CD4-positive, alpha-beta T cell treated with Interleukin-6 for 4 hours (primary cell): ENCODE data around the gene HNRNPC.
"Not testable (repeated sequence)": the region's sequence is repeated elsewhere in the genome, so short reads cannot be mapped to it uniquely, and the experiment has no call there.

Experiments used
- DNase-seq: peaks from one replicate; pipeline ENCODE4 v3.0.0-alpha.2; 2020; ENCODE audit warnings: mixed read lengths

The HNRNPC gene

GRCh38 chr14:21241218-21241819 is 27.9 kb downstream of the HNRNPC start:
- DNase-seq: no peak

- no peak for DNase-seq
These were observed 28.8 kb downstream of the HNRNPC start for GRCh38 chr14:21240417-21240816.

- no peak for DNase-seq
These were observed 30.3 kb downstream of the HNRNPC start for GRCh38 chr14:21238823-21239518.

DNA sequence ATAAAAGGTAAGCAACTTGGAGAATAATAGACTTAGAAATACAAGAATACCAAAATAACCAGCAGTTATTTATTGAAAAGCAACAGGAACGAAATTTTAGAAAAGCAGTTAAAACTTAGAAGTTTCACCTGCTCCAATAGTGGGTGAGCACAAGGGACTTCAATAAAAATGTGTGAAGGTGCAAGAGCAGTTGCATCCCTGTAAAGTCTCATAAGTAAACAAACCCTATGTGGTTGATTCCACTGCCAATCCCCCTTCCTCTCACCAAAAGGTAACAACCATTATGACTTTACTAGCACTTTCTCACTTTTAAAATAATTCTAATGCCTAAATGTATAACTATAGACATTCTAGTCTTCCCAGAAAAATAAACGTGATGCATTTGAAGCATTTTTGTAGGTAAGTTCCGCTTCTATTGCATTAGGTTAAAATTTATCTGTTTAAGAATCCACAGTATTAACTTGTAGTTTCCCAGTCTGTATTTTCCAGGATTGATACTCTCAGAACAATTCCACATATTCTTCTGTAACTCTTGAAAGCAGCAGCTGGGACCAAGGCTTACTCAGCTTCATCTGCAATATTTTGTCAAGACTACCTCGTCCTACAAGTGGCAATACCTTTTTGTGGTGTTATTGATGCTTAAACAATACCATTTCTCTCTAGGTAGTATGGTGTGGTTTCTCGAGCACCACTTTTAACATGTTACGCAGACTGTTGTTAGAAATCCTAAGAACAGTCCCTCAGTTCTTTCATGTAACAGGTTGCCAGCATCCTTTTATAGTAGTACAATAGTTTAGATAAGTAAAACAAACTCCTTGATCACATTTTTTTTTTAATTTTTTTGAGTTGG is 32.1 kb downstream of the HNRNPC start:
- DNase-seq: no peak

- no peak for DNase-seq
These were observed 35.1 kb downstream of the HNRNPC start for GRCh38 chr14:21234112-21234511.

DNA sequence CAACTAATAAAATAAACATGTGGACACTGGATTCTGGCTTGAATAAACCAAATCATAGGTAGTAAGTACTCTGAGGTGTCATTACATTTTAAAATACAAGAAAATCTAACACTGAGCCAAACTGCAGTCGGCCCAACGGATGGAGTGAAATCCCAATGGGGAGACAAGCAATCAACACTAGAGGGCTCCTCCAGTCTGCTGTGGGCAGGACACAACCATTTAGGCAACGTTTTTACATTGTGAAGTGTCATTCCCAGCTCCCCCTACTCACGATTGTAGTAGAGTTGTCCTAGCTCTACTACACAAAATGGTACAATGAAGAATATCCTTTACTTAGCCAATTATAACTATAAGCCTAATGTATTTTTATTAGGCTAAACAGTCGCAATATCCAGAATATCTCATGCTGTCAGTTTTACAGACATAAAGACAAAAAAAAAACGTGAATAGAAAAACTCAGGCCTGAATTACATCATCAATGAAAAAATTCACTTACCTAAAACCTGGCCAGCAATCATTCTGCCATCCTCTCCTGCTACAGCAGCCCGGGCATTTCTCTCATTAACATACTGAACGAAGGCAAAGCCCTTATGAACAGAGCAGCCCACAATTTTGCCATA is 35.7 kb downstream of the HNRNPC start:
- DNase-seq: peak; percentile 20

DNA sequence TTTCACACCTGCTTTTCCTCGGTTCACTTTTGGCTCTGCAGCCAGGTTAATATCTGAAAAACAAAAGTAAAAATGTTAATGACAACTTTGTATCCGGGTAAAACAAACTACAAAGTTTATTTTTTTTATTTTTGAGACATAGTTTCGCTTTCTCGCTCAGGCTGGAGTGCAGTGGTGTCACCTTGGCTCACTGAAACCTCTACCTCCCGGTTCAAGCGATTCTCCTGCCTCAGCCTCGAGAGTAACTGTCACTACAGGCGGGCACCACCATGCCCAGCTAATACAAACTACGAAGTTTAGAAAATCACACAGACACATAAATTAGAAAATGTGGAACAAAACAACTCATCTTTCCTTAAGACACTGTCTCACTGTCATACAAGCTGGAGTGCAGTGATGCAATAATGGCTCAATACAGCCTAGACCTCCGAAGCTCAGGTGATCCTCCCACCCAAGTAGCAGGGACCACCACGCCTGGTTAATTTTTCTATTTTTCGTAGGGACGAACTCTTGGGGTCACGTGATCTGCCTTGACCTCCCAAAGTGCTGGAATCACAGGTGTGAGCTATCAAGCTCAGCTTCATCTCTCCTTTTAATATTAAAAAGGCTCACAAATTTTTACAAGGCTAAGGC is 38.1 kb downstream of the HNRNPC start:
- DNase-seq: peak; percentile 38

- DNase-seq: no peak
These were observed 39.4 kb downstream of the HNRNPC start for GRCh38 chr14:21229821-21230220.

DNA sequence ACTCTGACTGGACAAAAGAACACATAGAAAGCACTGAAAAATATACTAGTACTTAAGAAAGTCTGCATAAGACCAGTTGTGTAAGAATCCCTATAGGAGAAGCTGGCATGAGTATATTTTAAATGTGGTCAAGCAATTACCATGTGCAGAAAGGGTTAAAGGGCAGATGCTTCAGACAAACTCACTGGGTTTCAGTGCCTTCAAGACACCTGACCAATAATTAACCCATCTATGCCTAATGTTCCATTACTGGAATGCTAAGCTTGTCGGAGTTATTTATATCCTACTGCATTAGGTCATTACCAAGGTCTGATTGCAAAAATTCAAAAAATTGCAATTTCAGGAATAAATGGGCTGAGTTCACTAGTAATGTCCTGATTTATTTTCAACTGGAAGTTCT is 41.3 kb downstream of the HNRNPC start:
- no peak for DNase-seq

GRCh38 chr14:21227150-21227549 is 42.1 kb downstream of the HNRNPC start:
- DNase-seq: no peak

DNA sequence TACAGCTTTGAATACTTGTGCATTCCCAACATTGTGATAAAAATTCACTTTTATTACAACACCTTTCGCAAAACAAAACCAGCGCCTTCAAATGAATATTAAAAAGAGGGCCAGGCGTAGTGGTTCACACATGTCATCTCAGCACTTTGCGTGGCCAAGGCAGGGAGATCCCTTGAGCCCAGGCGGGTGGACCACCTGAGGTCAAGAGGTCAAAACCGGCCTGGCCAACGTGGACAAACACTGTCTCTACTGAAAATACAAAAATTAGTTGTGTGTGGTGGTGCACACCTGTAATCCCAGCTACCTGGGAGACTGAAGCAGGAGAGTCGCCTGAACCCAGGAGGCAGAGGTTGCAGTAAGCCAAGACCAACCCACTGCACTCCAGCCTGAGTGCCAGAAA is 42.8 kb downstream of the HNRNPC start:
- no peak for DNase-seq

GRCh38 chr14:21225164-21225563 is 44.1 kb downstream of the HNRNPC start:
- not testable (repeated sequence) for DNase-seq

- DNase-seq: no peak
These were observed 48.3 kb downstream of the HNRNPC start for GRCh38 chr14:21220874-21221477.

DNA sequence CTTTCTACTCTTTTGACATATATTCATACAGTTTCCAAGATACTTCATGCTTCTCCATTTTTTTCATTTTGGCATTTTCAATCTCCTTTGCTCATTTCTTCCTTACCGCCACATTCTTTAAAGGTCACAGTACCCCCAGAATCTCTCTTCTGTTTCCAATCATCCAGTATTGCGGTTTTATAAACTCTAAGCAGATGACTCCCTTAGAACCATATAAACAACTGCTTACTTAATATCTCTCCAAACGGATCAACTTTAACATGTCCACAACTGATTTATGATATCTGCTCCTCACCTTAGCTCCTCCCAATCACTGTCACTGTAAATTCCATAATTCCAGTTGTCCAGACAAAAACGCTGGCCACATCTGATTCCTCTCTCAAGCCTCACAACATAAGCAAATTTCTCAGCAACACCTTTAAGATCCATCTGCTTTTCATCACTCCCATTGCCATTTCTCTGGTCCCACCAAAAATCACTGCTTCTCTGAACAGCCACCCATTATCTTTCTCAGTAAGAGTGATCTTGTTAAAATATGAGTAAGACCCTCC is 49.6 kb downstream of the HNRNPC start:
- DNase-seq: no peak

GRCh38 chr14:21219120-21219519 is 50.1 kb downstream of the HNRNPC start:
- no peak for DNase-seq

DNA sequence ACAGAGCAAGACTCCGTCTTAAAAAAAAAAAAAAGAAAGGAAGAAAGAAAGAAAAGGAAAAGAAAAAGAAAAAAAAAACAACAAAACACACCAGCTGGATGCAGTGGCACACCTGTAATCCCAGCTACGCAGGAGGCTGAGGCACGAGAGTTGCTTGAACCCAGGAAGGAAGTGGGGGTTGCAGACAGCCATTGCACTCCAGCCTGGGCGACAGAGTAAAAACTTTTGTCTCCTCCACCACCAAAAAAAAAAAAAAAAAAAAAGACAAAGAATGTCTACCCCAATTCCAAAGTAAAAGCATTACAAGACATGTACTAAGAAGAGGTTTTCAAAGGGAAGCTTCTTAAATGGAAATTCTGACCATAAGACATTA is 53.4 kb downstream of the HNRNPC start:
- DNase-seq: peak; percentile 59

GRCh38 chr14:21215130-21215878 is 53.9 kb downstream of the HNRNPC start:
- no peak for DNase-seq

DNA sequence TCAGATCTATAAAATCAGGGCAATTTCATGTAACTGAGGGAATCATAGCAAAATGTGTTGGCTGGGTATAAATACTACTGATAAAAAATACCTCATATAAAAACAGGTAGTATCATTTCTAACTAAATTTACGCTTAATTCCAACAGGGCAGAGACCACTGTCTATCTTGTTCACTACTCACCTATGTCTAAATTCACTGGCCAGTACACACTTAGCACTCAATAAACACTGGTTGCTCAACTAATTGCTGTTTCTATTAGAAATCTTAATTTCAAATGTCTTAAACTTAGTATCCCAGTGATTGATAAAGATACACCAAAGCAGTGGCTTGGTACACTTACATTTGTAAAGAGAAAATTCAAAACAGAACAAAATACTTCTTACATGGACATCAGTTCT is 55.6 kb downstream of the HNRNPC start:
- DNase-seq: no peak

DNA sequence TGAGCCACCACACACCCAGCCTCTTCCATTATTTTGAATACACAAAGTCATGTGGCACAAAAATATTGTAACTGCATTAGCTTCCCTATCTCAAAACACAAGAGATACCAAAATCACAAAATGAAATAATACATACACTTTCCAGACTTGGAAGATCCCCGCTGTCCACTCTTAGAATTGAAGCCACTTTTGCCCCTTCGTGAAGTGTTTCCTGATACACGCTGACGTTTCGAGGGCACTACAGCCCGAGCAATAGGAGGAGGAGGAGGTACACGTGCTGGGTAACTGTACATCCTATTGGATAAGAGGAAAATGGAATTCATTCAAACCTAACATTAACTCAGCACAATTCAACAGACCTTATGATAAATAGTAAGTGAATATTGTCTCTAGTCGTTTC is 56.4 kb downstream of the HNRNPC start:
- not testable (repeated sequence) for DNase-seq

GRCh38 chr14:21211509-21211908 is 57.7 kb downstream of the HNRNPC start:
- DNase-seq: no peak

GRCh38 chr14:21210023-21210422 is 59.2 kb downstream of the HNRNPC start:
- DNase-seq: no peak
